Liver (tissue), 9 donors: ENCODE data around the gene RBBP5. TPM values are rescaled to one million over a fixed set of nuclear protein-coding genes. Genes with fewer than 3 reads are reported as not detected.

Experiments used
- DNase-seq: peaks from one replicate; pipeline ENCODE4 v3.0.0-alpha.2; 2017; ENCODE audit warnings: low spot score
- H3K27ac ChIP-seq, 2 donors: one replicate each; pipeline ENCODE4 v1.7.0; 2013; ENCODE audit warnings: inconsistent platforms in 2 of 2, low read length in 2 of 2, control low read depth in 1 of 2, low read depth in 1 of 2, mild to moderate bottlenecking in 1 of 2
- H3K27me3 ChIP-seq, 4 donors: one replicate each; pipeline versions ENCODE4 v1.6.1 to v1.7.0; 2013; ENCODE audit warnings: low read length in 3 of 4, inconsistent platforms in 1 of 4, mild to moderate bottlenecking in 1 of 4, moderate library complexity in 1 of 4; ENCODE audit not compliant: control insufficient read depth in 4 of 4, insufficient read depth in 4 of 4
- H3K36me3 ChIP-seq, 4 donors: one replicate each; pipeline versions ENCODE4 v1.6.1 to v1.7.0; 2013; ENCODE audit warnings: low read length in 3 of 4, mild to moderate bottlenecking in 3 of 4, low read depth in 1 of 4, moderate library complexity in 1 of 4; ENCODE audit not compliant: control insufficient read depth in 4 of 4, insufficient read depth in 3 of 4
- H3K4me1 ChIP-seq, 4 donors: one replicate each; pipeline versions ENCODE4 v1.6.1 to v1.7.0; 2013; ENCODE audit warnings: low read length in 3 of 4, mild to moderate bottlenecking in 3 of 4, moderate library complexity in 1 of 4; ENCODE audit not compliant: control insufficient read depth in 4 of 4, insufficient read depth in 4 of 4
- H3K4me3 ChIP-seq, 3 donors: one replicate each; pipeline versions ENCODE4 v1.6.1 to v1.7.0; 2013; ENCODE audit warnings: low read length in 3 of 3, control low read depth in 1 of 3, low read depth in 1 of 3, mild to moderate bottlenecking in 1 of 3
- H3K9ac ChIP-seq, 2 donors: one replicate each; pipeline ENCODE4 v1.7.0; 2013; ENCODE audit warnings: low read length in 2 of 2, mild to moderate bottlenecking in 2 of 2, moderate library complexity in 2 of 2, control low read depth in 1 of 2, low read depth in 1 of 2
- H3K9me3 ChIP-seq, 4 donors: one replicate each; pipeline versions ENCODE4 v1.6.1 to v1.7.0; 2013; ENCODE audit warnings: low read length in 3 of 4; ENCODE audit not compliant: control insufficient read depth in 4 of 4
- CTCF ChIP-seq: fragments of 150-350 bp; IDR thresholded peaks from 2 replicates; pipeline ENCODE4 v1.5.1; 2017; ENCODE audit warnings: improper control_type of control experiment, low read depth, low read length; ENCODE audit not compliant: missing input control
- EGR1 ChIP-seq, 2 donors: IDR thresholded peaks; 2 replicates each; pipeline ENCODE4 v1.6.1; 2016 to 2018; ENCODE audit warnings: antibody characterized with exemption in 2 of 2, low read depth in 2 of 2
- FOXA1 ChIP-seq: IDR thresholded peaks from 2 replicates; pipeline ENCODE4 v1.6.1; 2016; ENCODE audit warnings: antibody characterized with exemption
- FOXA2 ChIP-seq: IDR thresholded peaks from 2 replicates; pipeline ENCODE4 v1.6.1; 2016; ENCODE audit warnings: antibody characterized with exemption
- GABPA ChIP-seq, 2 donors: IDR thresholded peaks in 1 of 2; conservative IDR thresholded peaks in 1 of 2; 2 replicates each; pipeline ENCODE4 v1.6.1; 2016; ENCODE audit warnings: antibody characterized with exemption in 2 of 2, mild to moderate bottlenecking in 1 of 2, moderate library complexity in 1 of 2
- HNF4A ChIP-seq, 2 donors: conservative IDR thresholded peaks; 2 replicates each; pipeline ENCODE4 v1.6.1; 2016; ENCODE audit warnings: antibody characterized with exemption in 2 of 2, mild to moderate bottlenecking in 2 of 2
- HNF4G ChIP-seq: IDR thresholded peaks from 2 replicates; pipeline ENCODE4 v1.6.1; 2016; ENCODE audit warnings: antibody characterized with exemption
- JUND ChIP-seq, 2 donors: IDR thresholded peaks; 2 replicates each; pipeline ENCODE4 v1.6.1; 2016; ENCODE audit warnings: antibody characterized with exemption in 2 of 2
- MAX ChIP-seq: IDR thresholded peaks from 2 replicates; pipeline ENCODE4 v1.6.1; 2016; ENCODE audit warnings: antibody characterized with exemption
- NR2F2 ChIP-seq: IDR thresholded peaks from 2 replicates; pipeline ENCODE4 v1.6.1; 2016; ENCODE audit warnings: antibody characterized with exemption
- RAD21 ChIP-seq, 2 donors: IDR thresholded peaks; 2 replicates each; pipeline ENCODE4 v1.6.1; 2016; ENCODE audit warnings: antibody characterized with exemption in 2 of 2, mild to moderate bottlenecking in 2 of 2
- REST ChIP-seq: IDR thresholded peaks from 2 replicates; pipeline ENCODE4 v1.6.1; 2016; ENCODE audit warnings: antibody characterized with exemption, mild to moderate bottlenecking
- SP1 ChIP-seq: IDR thresholded peaks from 2 replicates; pipeline ENCODE4 v1.6.1; 2018; ENCODE audit warnings: antibody characterized with exemption, mild to moderate bottlenecking
- TAF1 ChIP-seq: conservative IDR thresholded peaks from 2 replicates; pipeline ENCODE4 v1.6.1; 2016; ENCODE audit warnings: antibody characterized with exemption, mild to moderate bottlenecking
- YY1 ChIP-seq: IDR thresholded peaks from 2 replicates; pipeline ENCODE4 v1.6.1; 2016; ENCODE audit warnings: antibody characterized with exemption, mild to moderate bottlenecking
- ZBTB33 ChIP-seq: IDR thresholded peaks from 2 replicates; pipeline ENCODE4 v1.6.1; 2016; ENCODE audit warnings: antibody characterized with exemption
- WGBS: extraction: QIAGEN DNeasy Blood & Tissue Kit; methylation state at CpG from one replicate; pipeline ENCODE4 v1.1.7; 2013; 5-methylcytosine and 5-hydroxymethylcytosine counted together
- polyA plus RNA-seq, 2 donors: library from polyadenylated mRNA; stranded (reverse) in 1 of 2; unstranded in 1 of 2; fragments of 200-250 nt in 1 of 2; fragments of >200 nt in 1 of 2; fragmentation: Nextera tagmentation in 1 of 2; extraction: Ambion mirVana in 1 of 2; gene quantifications; one replicate each; pipeline versions ENCODE4 v1.2.1 to v1.2.3, GENCODE V29; 2013 to 2015
- total RNA-seq, 2 donors: library from RNA; depleted of rRNA; stranded (reverse); fragments of >200 nt; gene quantifications; one replicate each; pipeline ENCODE4 v1.2.3, GENCODE V29; 2014
- TF ChIP-seq, protein P1 (sequence below): IDR thresholded peaks from 2 replicates; pipeline ENCODE4 v1.6.1; 2016; ENCODE audit warnings: antibody characterized with exemption
- donor health status: healthy.
- donor health status: healthy.
- donor health status: healthy.
- donor health status: healthy.
- donor health status: healthy.

RBBP5 gene
- total and polyA plus RNA-seq, 4 donors, result 4.6 to 12.0 (median 8.5) TPM

DNA sequence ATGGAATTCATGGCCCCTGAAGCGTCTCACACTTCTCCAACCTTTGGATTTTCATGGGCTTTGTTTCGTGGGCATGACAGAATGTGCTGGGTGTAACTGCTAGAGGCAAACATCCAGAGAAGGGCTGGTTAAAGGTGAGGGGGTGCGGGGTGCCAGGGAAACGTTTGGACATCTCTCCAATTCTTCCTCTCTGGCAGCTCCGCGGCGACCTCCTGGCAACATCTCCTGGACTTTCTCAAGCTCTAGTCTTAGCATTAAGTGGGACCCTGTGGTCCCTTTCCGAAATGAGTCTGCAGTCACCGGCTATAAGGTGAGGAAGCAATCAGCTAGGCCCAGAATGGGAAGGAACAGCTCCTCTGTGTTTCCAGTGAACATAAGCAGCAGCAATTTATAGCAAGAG is 49.5 kb downstream of the RBBP5 start:
- H3K9me3 ChIP-seq, result no peaks in the 10 kb centered on the region
- no peak overlapping the region for H3K27ac ChIP-seq
- no peaks in the 10 kb centered on the region for H3K27me3 ChIP-seq
- no peaks in the 10 kb centered on the region for H3K36me3 ChIP-seq
- WGBS, result 89% methylated on average over 9 of the region's 9 CpGs
- H3K9ac ChIP-seq, result no peak overlapping the region
- no peak for TF ChIP-seq MAX
- DNase-seq, result no peak
- no peaks in the 10 kb centered on the region for H3K4me1 ChIP-seq
- no peak overlapping the region for H3K4me3 ChIP-seq

DNA sequence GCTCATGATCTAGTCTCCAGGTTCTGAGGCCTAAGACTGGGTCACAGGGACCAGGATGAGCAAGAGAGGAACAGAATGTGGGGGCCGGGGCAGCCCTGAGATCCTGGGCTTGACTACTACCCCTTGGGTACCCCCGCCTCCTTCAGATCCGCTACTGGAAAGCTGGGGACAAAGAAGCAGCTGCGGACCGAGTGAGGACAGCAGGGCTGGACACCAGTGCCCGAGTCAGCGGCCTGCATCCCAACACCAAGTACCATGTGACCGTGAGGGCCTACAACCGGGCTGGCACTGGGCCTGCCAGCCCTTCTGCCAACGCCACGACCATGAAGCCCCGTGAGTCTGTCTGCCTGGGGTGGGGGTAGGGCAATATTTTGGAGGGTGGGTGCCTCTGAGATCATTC is 50.0 kb downstream of the RBBP5 start:
- H3K9ac ChIP-seq, result no peak overlapping the region
- TF ChIP-seq FOXA1 (no peak), NR2F2 (no peak), RAD21 (IDR thresholded peaks at IDR 0.05) (no peak), REST (no peak), CTCF (no peak), ZBTB33 (no peak), HNF4G (no peak), HNF4A (conservative IDR thresholded peaks at IDR 0.05) (no peak), FOXA2 (no peak), JUND (IDR thresholded peaks at IDR 0.05) (no peak), GABPA (IDR thresholded peaks at IDR 0.05 in 1 of 2, conservative IDR thresholded peaks at IDR 0.05 in 1 of 2) (no peak), SP1 (no peak), TAF1 (no peak), YY1 (no peak), EGR1 (IDR thresholded peaks at IDR 0.05; ENCODE audit: low read depth in 2 of 2) (no peak)
- TF ChIP-seq, protein P1, sequence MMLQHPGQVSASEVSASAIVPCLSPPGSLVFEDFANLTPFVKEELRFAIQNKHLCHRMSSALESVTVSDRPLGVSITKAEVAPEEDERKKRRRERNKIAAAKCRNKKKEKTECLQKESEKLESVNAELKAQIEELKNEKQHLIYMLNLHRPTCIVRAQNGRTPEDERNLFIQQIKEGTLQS, result no peak
- H3K27ac ChIP-seq, result no peak overlapping the region
- H3K4me1 ChIP-seq, result no peaks in the 10 kb centered on the region
- no peaks in the 10 kb centered on the region for H3K27me3 ChIP-seq
- H3K4me3 ChIP-seq, result no peak overlapping the region
- H3K9me3 ChIP-seq, result no peaks in the 10 kb centered on the region
- DNase-seq, result no peak
- H3K36me3 ChIP-seq, result no peaks in the 10 kb centered on the region
- WGBS, result 92% methylated on average over 12 of the region's 12 CpGs
